Immature natural killer cell (primary cell): ENCODE results near the gene COG4. TPM values are rescaled to one million over a fixed set of nuclear protein-coding genes. Genes with fewer than 3 reads are reported as not detected.
"Not testable (repeated sequence)": the region's sequence is repeated elsewhere in the genome, so short reads cannot be mapped to it uniquely, and the experiment has no call there.

ENCODE experiments used
- DNase-seq, 3 donors: peaks; one replicate each; pipeline ENCODE4 v3.0.0; 2022; ENCODE audit warnings: mixed read lengths in 1 of 3
- H3K27ac Mint-ChIP-seq, 6 donors: one replicate each; pipeline ENCODE4 v1.8.0; 2020; ENCODE audit warnings: mixed read lengths in 6 of 6, mild to moderate bottlenecking in 5 of 6, inconsistent platforms in 4 of 6, moderate library complexity in 3 of 6
- H3K27me3 Mint-ChIP-seq, 3 donors: one replicate each; pipeline ENCODE4 v1.8.0; 2020 to 2021; ENCODE audit warnings: low read depth in 3 of 3, mild to moderate bottlenecking in 3 of 3, mixed read lengths in 3 of 3, moderate library complexity in 3 of 3, inconsistent platforms in 1 of 3
- H3K36me3 Mint-ChIP-seq, 3 donors: one replicate each; pipeline ENCODE4 v1.8.0; 2020; ENCODE audit warnings: mixed read lengths in 3 of 3, inconsistent platforms in 2 of 3, mild to moderate bottlenecking in 2 of 3
- H3K4me1 Mint-ChIP-seq, 2 donors: one replicate each; pipeline ENCODE4 v1.8.0; 2020; ENCODE audit warnings: inconsistent platforms in 2 of 2, mild to moderate bottlenecking in 2 of 2, mixed read lengths in 2 of 2, moderate library complexity in 1 of 2
- H3K4me3 Mint-ChIP-seq, 5 donors: one replicate each; pipeline ENCODE4 v1.8.0; 2020; ENCODE audit warnings: mild to moderate bottlenecking in 5 of 5, mixed read lengths in 5 of 5, inconsistent platforms in 3 of 5, moderate library complexity in 3 of 5
- H3K9me3 Mint-ChIP-seq, 6 donors: one replicate each; pipeline ENCODE4 v1.8.0; 2020; ENCODE audit warnings: mild to moderate bottlenecking in 6 of 6, mixed read lengths in 6 of 6, inconsistent platforms in 4 of 6, moderate library complexity in 3 of 6
- polyA plus RNA-seq, 3 donors: library from polyadenylated mRNA; unstranded; fragments of 300-500 nt; fragmentation: Illumina TruSeq; gene quantifications; one replicate each; pipeline ENCODE4 v1.2.3, GENCODE V29; 2021

Gene COG4
- polyA plus RNA-seq, 3 donors from 2014 or later = 42.3 to 54.6 (median 42.9) TPM

DNA sequence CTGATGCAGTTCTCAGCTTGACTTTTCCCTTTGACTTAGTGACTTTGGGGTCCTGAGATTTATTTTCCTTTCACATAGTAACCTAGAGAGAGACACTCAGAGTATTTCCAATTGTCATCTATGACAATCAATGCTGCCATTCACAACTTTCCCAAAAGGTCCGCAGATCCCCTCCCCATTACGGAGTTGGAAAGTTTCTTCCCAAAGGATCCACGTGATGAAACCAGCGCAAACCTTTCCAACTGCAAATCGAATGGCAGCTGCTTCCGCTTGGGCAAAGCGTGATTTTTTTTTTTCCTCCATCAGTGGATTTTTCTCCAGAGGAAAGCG lies 69.5 kb downstream of the COG4 start:
- Mint-ChIP-seq H3K9me3 (no peaks in the 10 kb centered on the region), H3K36me3 (peaks cover 0 to 4% (median 0%) of the 10 kb centered on the region in 3 donors), H3K4me3 (peak overlapping the region; percentile 91 to 95 (median 92)), H3K27ac (peak overlapping the region; percentile 78 to 91 (median 86)), H3K4me1 (peaks cover 14 to 15% of the 10 kb centered on the region in 2 donors), H3K27me3 (peaks cover 0 to 4% (median 0%) of the 10 kb centered on the region in 3 donors)
- DNase-seq = no peak

- Mint-ChIP-seq H3K4me1 (peaks cover 14 to 15% of the 10 kb centered on the region in 2 donors), H3K27me3 (peaks cover 0 to 4% (median 0%) of the 10 kb centered on the region in 3 donors), H3K27ac (peak overlapping the region; percentile 78 to 91 (median 86)), H3K4me3 (peak overlapping the region; percentile 91 to 95 (median 92)), H3K9me3 (no peaks in the 10 kb centered on the region), H3K36me3 (peaks cover 0 to 4% (median 0%) of the 10 kb centered on the region in 3 donors)
- DNase-seq = no peak
These were observed 70.0 kb downstream of the COG4 start for GRCh38 chr16:70453117-70453891.

- not testable (repeated sequence) for H3K36me3 Mint-ChIP-seq, H3K9me3 Mint-ChIP-seq, H3K27me3 Mint-ChIP-seq, DNase-seq, H3K27ac Mint-ChIP-seq, H3K4me3 Mint-ChIP-seq
- peaks cover 8 to 15% of the 10 kb centered on the region in 2 donors for H3K4me1 Mint-ChIP-seq
These were observed 72.4 kb downstream of the COG4 start for GRCh38 chr16:70451004-70451340.

GRCh38 chr16:70450142-70451003 lies 73.0 kb downstream of the COG4 start:
- Mint-ChIP-seq H3K4me1 (peaks cover 8 to 13% of the 10 kb centered on the region in 2 donors), H3K27ac (peak overlapping the region in 1 of 6 donors; percentile 51)
- not testable (repeated sequence) for H3K4me3 Mint-ChIP-seq, H3K27me3 Mint-ChIP-seq, DNase-seq, H3K36me3 Mint-ChIP-seq, H3K9me3 Mint-ChIP-seq

DNA sequence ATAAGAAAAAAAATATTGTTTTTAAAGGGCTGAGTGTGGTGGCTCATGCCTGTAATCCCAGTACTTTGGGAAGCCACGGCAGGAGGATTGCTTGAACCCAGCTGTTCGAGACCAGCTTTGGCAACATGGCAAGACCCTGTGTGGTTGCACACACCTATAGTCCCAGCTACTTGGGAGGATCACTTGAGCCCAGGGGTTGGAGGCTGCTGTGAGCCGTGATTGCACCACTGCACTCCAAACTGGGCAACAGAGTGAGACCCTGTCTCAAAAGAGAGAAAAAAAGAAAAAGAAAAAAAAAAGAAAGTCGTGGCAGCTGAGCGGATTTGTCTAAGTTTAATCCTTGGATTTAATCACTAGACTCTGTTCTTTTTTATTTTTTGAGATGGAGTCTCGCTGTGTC lies 75.3 kb downstream of the COG4 start:
- H3K9me3 Mint-ChIP-seq = no peaks in the 10 kb centered on the region
- peaks cover 0 to 2% of the 10 kb centered on the region in 2 donors for H3K4me1 Mint-ChIP-seq
- H3K36me3 Mint-ChIP-seq = peaks cover 0 to 7% (median 0%) of the 10 kb centered on the region in 3 donors
- no peak overlapping the region for H3K4me3 Mint-ChIP-seq
- H3K27ac Mint-ChIP-seq = no peak overlapping the region
- DNase-seq = no peak
- H3K27me3 Mint-ChIP-seq = peaks cover 0 to 6% (median 0%) of the 10 kb centered on the region in 3 donors

- peaks cover 0 to 7% (median 0%) of the 10 kb centered on the region in 3 donors for H3K36me3 Mint-ChIP-seq
- peaks cover 0 to 8% (median 0%) of the 10 kb centered on the region in 3 donors for H3K27me3 Mint-ChIP-seq
- no peak for DNase-seq
- no peaks in the 10 kb centered on the region for H3K9me3 Mint-ChIP-seq
- peaks cover 5 to 6% of the 10 kb centered on the region in 2 donors for H3K4me1 Mint-ChIP-seq
- H3K4me3 Mint-ChIP-seq = no peak overlapping the region
- no peak overlapping the region for H3K27ac Mint-ChIP-seq
These were observed 78.9 kb downstream of the COG4 start for GRCh38 chr16:70444249-70445063.

DNA sequence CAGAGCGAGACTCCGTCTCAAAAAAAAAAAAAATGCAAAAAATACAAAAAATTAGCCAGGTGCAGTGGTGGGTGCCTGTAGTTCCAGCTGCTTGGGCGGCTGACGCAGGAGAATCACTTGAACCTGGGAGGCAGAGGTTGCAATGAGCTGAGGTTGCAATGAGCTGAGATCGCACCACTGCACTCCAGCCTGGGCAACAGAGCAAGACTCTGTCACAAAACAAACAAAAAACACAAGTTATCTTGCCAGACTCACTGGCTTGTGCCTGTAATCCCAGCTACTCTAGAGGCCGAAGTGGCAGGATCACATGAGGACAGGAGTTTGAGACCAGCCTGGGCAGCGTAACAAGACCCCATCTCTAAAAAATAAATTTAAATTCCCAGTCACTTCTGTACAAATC lies 81.0 kb downstream of the COG4 start:
- Mint-ChIP-seq H3K9me3 (no peaks in the 10 kb centered on the region), H3K36me3 (peaks cover 0 to 3% (median 0%) of the 10 kb centered on the region in 3 donors), H3K4me1 (peaks cover 19 to 21% of the 10 kb centered on the region in 2 donors), H3K27me3 (peaks cover 0 to 6% (median 0%) of the 10 kb centered on the region in 3 donors), H3K27ac (no peak overlapping the region), H3K4me3 (no peak overlapping the region)
- DNase-seq = no peak

DNA sequence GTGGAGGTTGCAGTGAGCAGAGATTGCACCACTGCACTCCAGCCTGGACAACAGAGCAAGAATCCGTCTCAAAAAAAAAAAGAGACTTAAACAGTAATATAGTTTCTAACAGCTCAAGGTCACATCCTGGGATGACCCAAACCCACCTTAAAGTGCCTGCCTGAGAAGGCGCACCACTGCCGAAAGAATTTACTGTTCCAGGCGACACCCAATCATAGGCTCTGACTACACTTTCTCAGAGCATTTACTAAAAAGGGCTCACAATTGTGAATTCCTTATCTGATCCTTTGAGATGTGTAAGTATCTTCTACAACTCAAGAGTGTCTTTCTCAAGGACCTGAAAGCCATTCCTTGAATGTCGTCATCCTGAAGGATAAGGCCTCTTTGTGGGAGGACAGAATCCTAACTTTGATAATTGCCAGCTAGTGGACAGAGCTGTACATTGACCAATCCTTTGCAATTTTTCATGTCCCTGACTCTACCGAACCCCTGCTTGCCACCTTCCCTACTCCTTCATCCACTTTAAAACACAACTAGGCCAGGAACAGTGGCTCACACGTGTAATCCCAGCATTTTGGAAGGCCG lies 81.9 kb downstream of the COG4 start:
- no peaks in the 10 kb centered on the region for H3K9me3 Mint-ChIP-seq

DNA sequence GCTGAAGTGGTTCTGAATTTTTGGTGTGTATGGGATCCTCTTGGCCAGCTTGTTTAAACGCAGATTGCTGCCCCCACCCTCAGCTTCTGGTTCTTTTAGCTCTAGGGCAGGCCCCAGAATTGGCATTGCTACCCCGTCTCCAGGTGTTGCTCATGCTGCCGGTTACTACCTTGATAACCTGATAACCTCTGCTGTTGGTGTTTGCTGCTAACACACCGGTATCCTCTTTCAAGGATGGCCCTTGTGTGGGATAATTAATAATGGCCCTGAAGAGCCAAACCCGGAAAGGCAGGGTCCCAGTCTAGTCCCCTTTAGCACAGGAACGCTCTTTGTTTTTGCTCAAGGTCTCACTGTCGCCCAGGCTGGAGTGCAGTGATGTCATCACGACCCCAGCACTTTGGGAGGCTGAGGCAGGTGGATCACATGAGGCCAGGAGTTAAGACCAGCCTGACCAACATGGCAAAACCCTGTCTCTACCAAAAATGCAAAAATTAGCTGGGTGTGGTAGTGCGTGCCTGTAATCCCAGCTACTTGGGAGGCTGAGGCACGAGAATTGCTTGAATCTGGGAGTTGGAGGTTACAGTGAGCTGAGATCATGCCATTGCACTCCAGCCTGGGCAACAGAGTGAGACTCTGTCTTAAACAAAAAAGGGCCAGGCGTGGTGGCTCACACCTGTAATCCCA lies 83.2 kb downstream of the COG4 start:
- H3K36me3 Mint-ChIP-seq = no peaks in the 10 kb centered on the region
- no peaks in the 10 kb centered on the region for H3K9me3 Mint-ChIP-seq
- peak overlapping the region; percentile 92 to 96 (median 94) for H3K4me3 Mint-ChIP-seq
- DNase-seq = no peak
- H3K4me1 Mint-ChIP-seq = peaks cover 29 to 36% of the 10 kb centered on the region in 2 donors
- H3K27ac Mint-ChIP-seq = peak overlapping the region in 3 of 6 donors; percentile 23 to 36 (median 30)
- H3K27me3 Mint-ChIP-seq = peaks cover 0 to 6% (median 0%) of the 10 kb centered on the region in 3 donors

More for the DNA sequence above, 81.9 kb downstream of the COG4 start:
- DNase-seq = no peak
- H3K27ac Mint-ChIP-seq = peak overlapping the region in 1 of 6 donors; percentile 45
- no peak overlapping the region for H3K4me3 Mint-ChIP-seq
- no peaks in the 10 kb centered on the region for H3K36me3 Mint-ChIP-seq
- H3K27me3 Mint-ChIP-seq = peaks cover 0 to 6% (median 0%) of the 10 kb centered on the region in 3 donors
- peaks cover 27 to 29% of the 10 kb centered on the region in 2 donors for H3K4me1 Mint-ChIP-seq

GRCh38 chr16:70438969-70439862 lies 84.1 kb downstream of the COG4 start, which contains the start of gene ST3GAL2:
TSS of gene ST3GAL2 (minus strand) at chr16:70439100. CDS start at chr16:70398530, 40,570 bp downstream.
- peak within 1 kb of the TSS; percentile 92 to 98 (median 94) for H3K4me3 Mint-ChIP-seq
- peaks cover 30 to 36% of the 10 kb centered on the region in 2 donors for H3K4me1 Mint-ChIP-seq
- peak within 1 kb of the TSS; percentile 85 to 90 (median 87) for H3K27ac Mint-ChIP-seq
- no peaks in the 10 kb centered on the region for H3K9me3 Mint-ChIP-seq
- H3K36me3 Mint-ChIP-seq = no peaks in the 10 kb centered on the region
- peak; percentile 87 to 90 (median 88) for DNase-seq
- peaks cover 0 to 6% (median 2%) of the 10 kb centered on the region in 3 donors for H3K27me3 Mint-ChIP-seq

GRCh38 chr16:70438585-70438968 lies 84.8 kb downstream of the COG4 start:
- Mint-ChIP-seq H3K27ac (peak overlapping the region; percentile 73 to 89 (median 84)), H3K27me3 (peaks cover 0 to 6% (median 2%) of the 10 kb centered on the region in 3 donors), H3K4me3 (peak overlapping the region; percentile 89 to 98 (median 92)), H3K4me1 (peaks cover 34 to 42% of the 10 kb centered on the region in 2 donors), H3K36me3 (peaks cover 0 to 4% (median 0%) of the 10 kb centered on the region in 3 donors), H3K9me3 (no peaks in the 10 kb centered on the region)
- no peak for DNase-seq
